Osteoblast (primary cell): ENCODE data around the gene SLC46A1. TPM values are rescaled to one million over a fixed set of nuclear protein-coding genes. Genes with fewer than 3 reads are reported as not detected.
"Not testable (repeated sequence)": the region's sequence is repeated elsewhere in the genome, so short reads cannot be mapped to it uniquely, and the experiment has no call there.

ENCODE experiments used
- DNase-seq: peaks from one replicate; pipeline ENCODE4 v3.0.0; 2011; ENCODE audit warnings: low spot score, mixed read lengths; ENCODE audit not compliant: insufficient read length; ENCODE audit errors: missing footprints
- H2AFZ ChIP-seq: 2 replicates; pipeline ENCODE4 v1.6.0; 2011; ENCODE audit warnings: mild to moderate bottlenecking, low read length
- H3K27ac ChIP-seq: 2 replicates; pipeline ENCODE4 v1.5.1; 2011; ENCODE audit warnings: mild to moderate bottlenecking, low read depth, low read length, moderate library complexity
- H3K27me3 ChIP-seq: 2 replicates; pipeline ENCODE4 v1.6.0; 2012; ENCODE audit warnings: mild to moderate bottlenecking, control low read depth, inconsistent platforms, low read length, moderate library complexity; ENCODE audit not compliant: insufficient read depth
- H3K36me3 ChIP-seq: 2 replicates; pipeline ENCODE4 v1.5.1; 2011; ENCODE audit warnings: mild to moderate bottlenecking, low read length, control low read depth, moderate library complexity; ENCODE audit not compliant: insufficient read depth
- H3K4me1 ChIP-seq: 2 replicates; pipeline ENCODE4 v1.5.1; 2011; ENCODE audit warnings: mild to moderate bottlenecking, low read length, control low read depth, moderate library complexity; ENCODE audit not compliant: insufficient read depth
- H3K4me2 ChIP-seq: 2 replicates; pipeline ENCODE4 v1.6.0; 2011; ENCODE audit warnings: mild to moderate bottlenecking, low read length; ENCODE audit not compliant: insufficient read depth
- H3K4me3 ChIP-seq: fragments of 200-600 bp; sonication (generic); 3 replicates; pipeline ENCODE4 v1.5.1; 2012; ENCODE audit warnings: mild to moderate bottlenecking, low read length, inconsistent platforms; ENCODE audit not compliant: insufficient read depth
- H3K79me2 ChIP-seq: 2 replicates; pipeline ENCODE4 v1.6.0; 2012; ENCODE audit warnings: mild to moderate bottlenecking, low read length, control low read depth, inconsistent platforms; ENCODE audit not compliant: insufficient read depth
- H3K9me3 ChIP-seq: 2 replicates; pipeline ENCODE4 v1.5.1; 2011; ENCODE audit warnings: low read depth, low read length, control low read depth
- H4K20me1 ChIP-seq: 2 replicates; pipeline ENCODE4 v1.6.0; 2012; ENCODE audit warnings: mild to moderate bottlenecking, low read length, control low read depth; ENCODE audit not compliant: insufficient read depth
- total RNA-seq: library from RNA; depleted of rRNA; stranded (reverse); fragments of >200 nt; gene quantifications from 2 replicates; pipeline ENCODE4 v1.2.3, GENCODE V29; 2012
- TF ChIP-seq, protein P1 (sequence below): IDR thresholded peaks from 2 replicates; pipeline ENCODE4 v1.5.1; 2011; ENCODE audit warnings: mild to moderate bottlenecking, low read depth, low read length, moderate library complexity; ENCODE audit errors: extremely low read depth

The SLC46A1 gene
- total RNA-seq, 1 donor, result 8.0 TPM

DNA sequence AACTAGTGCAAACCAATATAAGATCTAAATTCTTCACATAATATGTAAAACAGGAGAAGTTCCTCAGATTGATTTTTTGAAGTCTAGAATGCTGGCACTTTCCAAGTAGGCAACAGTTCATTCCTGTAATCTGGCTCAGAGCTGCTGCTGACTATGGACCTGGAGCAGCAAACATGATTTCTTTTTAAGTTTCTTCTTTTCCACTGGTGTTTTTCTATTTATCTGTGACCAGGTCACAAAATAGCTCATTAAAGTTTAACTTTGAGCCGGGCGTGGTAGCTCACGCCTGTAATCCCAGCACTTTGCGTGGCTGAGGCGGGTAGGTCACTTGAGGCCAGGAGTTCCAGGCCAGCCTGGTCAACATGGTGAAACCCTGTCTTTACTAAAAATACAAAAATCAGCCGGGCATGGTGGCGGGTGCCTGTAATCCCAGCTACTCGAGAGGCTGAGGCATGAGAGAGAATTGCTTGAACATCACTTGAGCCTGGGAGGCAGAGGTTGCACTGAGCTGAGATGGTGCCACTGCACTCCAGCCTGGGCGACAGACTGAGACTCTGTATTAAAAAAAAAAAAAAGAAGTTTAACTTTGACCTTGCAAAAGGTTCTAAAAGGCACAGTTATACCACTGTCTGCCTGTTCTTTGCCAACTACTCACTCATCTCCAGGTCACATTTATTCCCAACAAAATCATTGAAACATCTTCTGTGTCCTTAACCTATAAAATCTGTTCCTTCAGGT is 38.1 kb upstream of the SLC46A1 start:
- H3K4me2 ChIP-seq, result no peak overlapping the region
- H3K9me3 ChIP-seq, result no peaks in the 10 kb centered on the region
- H3K27ac ChIP-seq, result no peak overlapping the region
- no peaks in the 10 kb centered on the region for H3K79me2 ChIP-seq
- H3K4me1 ChIP-seq, result no peaks in the 10 kb centered on the region
- no peaks in the 10 kb centered on the region for H3K36me3 ChIP-seq
- H3K27me3 ChIP-seq, result peaks cover 11% of the 10 kb centered on the region
- TF ChIP-seq, protein P1, sequence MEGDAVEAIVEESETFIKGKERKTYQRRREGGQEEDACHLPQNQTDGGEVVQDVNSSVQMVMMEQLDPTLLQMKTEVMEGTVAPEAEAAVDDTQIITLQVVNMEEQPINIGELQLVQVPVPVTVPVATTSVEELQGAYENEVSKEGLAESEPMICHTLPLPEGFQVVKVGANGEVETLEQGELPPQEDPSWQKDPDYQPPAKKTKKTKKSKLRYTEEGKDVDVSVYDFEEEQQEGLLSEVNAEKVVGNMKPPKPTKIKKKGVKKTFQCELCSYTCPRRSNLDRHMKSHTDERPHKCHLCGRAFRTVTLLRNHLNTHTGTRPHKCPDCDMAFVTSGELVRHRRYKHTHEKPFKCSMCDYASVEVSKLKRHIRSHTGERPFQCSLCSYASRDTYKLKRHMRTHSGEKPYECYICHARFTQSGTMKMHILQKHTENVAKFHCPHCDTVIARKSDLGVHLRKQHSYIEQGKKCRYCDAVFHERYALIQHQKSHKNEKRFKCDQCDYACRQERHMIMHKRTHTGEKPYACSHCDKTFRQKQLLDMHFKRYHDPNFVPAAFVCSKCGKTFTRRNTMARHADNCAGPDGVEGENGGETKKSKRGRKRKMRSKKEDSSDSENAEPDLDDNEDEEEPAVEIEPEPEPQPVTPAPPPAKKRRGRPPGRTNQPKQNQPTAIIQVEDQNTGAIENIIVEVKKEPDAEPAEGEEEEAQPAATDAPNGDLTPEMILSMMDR, result no peak
- H2AFZ ChIP-seq, result no peak overlapping the region
- DNase-seq, result no peak
- H4K20me1 ChIP-seq, result no peaks in the 10 kb centered on the region
- no peak overlapping the region for H3K4me3 ChIP-seq

DNA sequence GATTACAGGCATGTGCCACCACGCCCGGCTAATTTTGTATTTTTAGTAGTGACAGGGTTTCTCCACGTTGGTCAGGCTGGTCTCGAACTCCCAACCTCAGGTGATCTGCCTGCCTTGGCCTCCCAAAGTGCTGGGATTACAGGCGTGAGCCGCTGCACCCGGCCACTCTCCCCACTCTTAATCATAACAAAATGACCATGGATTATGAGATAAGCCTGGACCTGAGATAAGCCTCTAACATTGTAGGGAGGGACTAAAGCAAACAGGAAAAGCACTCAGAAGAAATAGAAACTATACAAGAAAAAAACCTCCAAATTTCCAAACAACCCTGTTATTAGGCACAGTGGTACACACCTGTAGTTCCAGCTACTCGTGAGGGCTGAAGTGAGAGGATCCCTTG is 28.3 kb upstream of the SLC46A1 start:
- not testable (repeated sequence) for H3K36me3 ChIP-seq, H3K9me3 ChIP-seq, H3K27ac ChIP-seq, DNase-seq, H2AFZ ChIP-seq, H3K79me2 ChIP-seq, H4K20me1 ChIP-seq, H3K4me3 ChIP-seq, H3K4me1 ChIP-seq, H3K4me2 ChIP-seq
- H3K27me3 ChIP-seq, result peaks cover 17% of the 10 kb centered on the region

DNA sequence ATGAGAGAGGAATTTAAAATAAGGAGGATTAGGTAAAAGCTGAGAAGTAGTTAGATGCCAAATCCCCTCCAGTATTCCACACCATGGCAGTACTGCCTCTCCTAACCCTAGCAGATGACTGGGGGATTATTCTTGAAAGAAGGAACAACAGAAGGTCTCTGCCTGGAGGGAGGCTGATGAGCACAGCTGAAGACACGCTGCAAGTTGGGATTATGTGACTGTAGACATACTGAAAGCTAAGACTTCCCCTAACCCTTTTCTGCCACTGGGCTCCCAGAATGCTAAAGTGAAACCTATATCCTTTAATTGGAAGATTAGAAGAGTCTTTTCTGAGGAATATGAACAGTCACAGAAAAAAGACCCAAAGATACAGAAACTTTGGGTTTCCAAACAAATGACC is 27.7 kb upstream of the SLC46A1 start:
- Histone ChIP-seq H3K4me1 (no peaks in the 10 kb centered on the region), H3K27ac (no peak overlapping the region), H3K4me3 (no peak overlapping the region), H2AFZ (no peak overlapping the region), H4K20me1 (no peaks in the 10 kb centered on the region), H3K79me2 (no peaks in the 10 kb centered on the region), H3K9me3 (no peaks in the 10 kb centered on the region), H3K36me3 (no peaks in the 10 kb centered on the region), H3K4me2 (no peak overlapping the region), H3K27me3 (peaks cover 12% of the 10 kb centered on the region)
- TF ChIP-seq, protein P1, result no peak
- no peak for DNase-seq

DNA sequence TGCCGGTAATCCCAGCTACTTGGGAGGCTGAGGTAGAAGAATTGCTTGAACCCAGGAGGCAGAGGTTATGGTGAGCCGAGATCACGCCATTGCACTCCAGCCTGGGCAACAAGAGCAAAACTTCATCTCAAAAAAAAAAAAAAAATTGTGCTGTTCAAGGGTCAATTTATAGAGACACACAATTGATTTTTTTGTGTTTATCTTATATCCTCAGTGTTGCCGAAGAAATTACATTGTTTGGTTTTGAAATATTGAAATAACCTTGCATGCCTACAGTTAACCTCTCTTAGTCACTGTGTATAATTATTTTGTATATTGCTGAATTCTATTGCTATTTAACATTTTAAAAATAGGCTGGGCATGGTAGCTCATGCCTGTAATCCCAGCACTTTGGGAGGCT is 22.0 kb upstream of the SLC46A1 start:
- not testable (repeated sequence) for H3K36me3 ChIP-seq, H3K27ac ChIP-seq, H2AFZ ChIP-seq, H3K4me2 ChIP-seq, DNase-seq, H3K9me3 ChIP-seq, H3K79me2 ChIP-seq, H4K20me1 ChIP-seq, H3K4me1 ChIP-seq, H3K4me3 ChIP-seq
- H3K27me3 ChIP-seq, result peaks cover 20% of the 10 kb centered on the region

DNA sequence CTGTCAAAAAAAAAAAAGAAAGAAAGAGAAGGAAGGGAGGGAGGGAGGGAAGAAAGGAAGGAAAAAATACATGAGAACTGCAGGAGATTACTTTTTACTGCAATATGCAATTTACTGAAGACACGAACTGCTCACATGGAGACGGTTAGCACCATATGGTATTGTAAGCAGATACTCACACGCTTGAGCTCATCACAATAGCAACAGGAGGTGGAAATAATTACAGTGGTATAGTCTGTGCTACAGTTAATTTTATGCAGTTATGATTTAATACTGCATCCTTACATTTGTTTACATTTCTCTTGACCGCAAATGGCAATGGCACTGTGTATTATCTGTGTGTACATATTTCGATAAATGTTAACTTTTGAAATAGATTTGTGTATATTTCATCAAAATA is 21.4 kb upstream of the SLC46A1 start:
- Histone ChIP-seq H3K9me3 (no peaks in the 10 kb centered on the region), H3K4me2 (no peak overlapping the region), H3K4me3 (no peak overlapping the region), H3K36me3 (no peaks in the 10 kb centered on the region), H3K4me1 (no peaks in the 10 kb centered on the region), H3K27me3 (peaks cover 16% of the 10 kb centered on the region), H3K27ac (no peak overlapping the region), H3K79me2 (no peaks in the 10 kb centered on the region), H2AFZ (no peak overlapping the region), H4K20me1 (no peaks in the 10 kb centered on the region)
- DNase-seq, result no peak
- TF ChIP-seq, protein P1, result no peak
